ENCODE measurements around the gene SELPLG.
"Not testable (repeated sequence)": the region's sequence is repeated elsewhere in the genome, so short reads cannot be mapped to it uniquely, and the experiment has no call there.

SELPLG gene

GRCh38 chr12:108635201-108635996 is 1.7 kb upstream of the SELPLG start:
- Histone ChIP-seq H3K4me3 (ENCODE audit: low read depth, low read length) (no peak overlapping the region), H3K9ac (ENCODE audit: low read depth, low read length) (no peak overlapping the region), H3K9me3 (ENCODE audit: control insufficient read depth, insufficient read depth, low read length) (no peaks in the 10 kb centered on the region), H3K27me3 (ENCODE audit: control insufficient read depth, insufficient read depth, low read length) (no peaks in the 10 kb centered on the region), H3K36me3 (ENCODE audit: control insufficient read depth, insufficient read depth, low read length) (no peaks in the 10 kb centered on the region), H3K4me1 (ENCODE audit: control insufficient read depth, insufficient read depth, low read length) (peaks cover 37% of the 10 kb centered on the region)

DNA sequence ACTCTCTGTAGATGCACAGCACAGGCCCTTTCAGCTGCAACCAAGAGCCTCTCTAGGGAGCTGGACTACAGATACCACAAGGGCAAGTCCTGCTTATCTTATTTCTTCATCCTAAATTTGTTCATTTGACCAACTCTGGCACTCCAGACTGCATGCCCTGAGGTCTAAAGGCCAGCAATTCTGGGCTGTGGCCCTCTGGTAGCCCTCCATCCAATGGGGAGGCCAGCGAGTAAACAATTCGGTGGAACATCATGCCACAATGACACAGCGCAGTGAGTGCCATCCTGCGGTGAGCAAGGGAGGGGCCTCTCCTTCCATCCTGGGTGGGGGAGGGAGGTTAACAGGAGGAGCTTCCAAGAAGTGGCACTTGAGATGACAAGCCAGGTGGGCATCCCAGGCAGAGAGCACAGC is 652 bp upstream of the SELPLG start:
- no peak overlapping the region for H3K9ac ChIP-seq (ENCODE audit: low read depth, low read length)
- H3K27me3 ChIP-seq (ENCODE audit: control insufficient read depth, insufficient read depth, low read length) = no peaks in the 10 kb centered on the region
- no peak overlapping the region for H3K4me3 ChIP-seq (ENCODE audit: low read depth, low read length)
- no peaks in the 10 kb centered on the region for H3K9me3 ChIP-seq (ENCODE audit: control insufficient read depth, insufficient read depth, low read length)
- H3K36me3 ChIP-seq (ENCODE audit: control insufficient read depth, insufficient read depth, low read length) = no peaks in the 10 kb centered on the region
- peaks cover 35% of the 10 kb centered on the region for H3K4me1 ChIP-seq (ENCODE audit: control insufficient read depth, insufficient read depth, low read length)

- Histone ChIP-seq H3K27me3 (ENCODE audit: control insufficient read depth, insufficient read depth, low read length) (no peaks in the 10 kb centered on the region), H3K36me3 (ENCODE audit: control insufficient read depth, insufficient read depth, low read length) (no peaks in the 10 kb centered on the region), H3K9me3 (ENCODE audit: control insufficient read depth, insufficient read depth, low read length) (no peaks in the 10 kb centered on the region), H3K4me3 (ENCODE audit: low read depth, low read length) (no peak overlapping the region), H3K4me1 (ENCODE audit: control insufficient read depth, insufficient read depth, low read length) (peaks cover 25% of the 10 kb centered on the region), H3K9ac (ENCODE audit: low read depth, low read length) (no peak overlapping the region)
These were observed 587 bp downstream of the SELPLG start for GRCh38 chr12:108633081-108633533.

DNA sequence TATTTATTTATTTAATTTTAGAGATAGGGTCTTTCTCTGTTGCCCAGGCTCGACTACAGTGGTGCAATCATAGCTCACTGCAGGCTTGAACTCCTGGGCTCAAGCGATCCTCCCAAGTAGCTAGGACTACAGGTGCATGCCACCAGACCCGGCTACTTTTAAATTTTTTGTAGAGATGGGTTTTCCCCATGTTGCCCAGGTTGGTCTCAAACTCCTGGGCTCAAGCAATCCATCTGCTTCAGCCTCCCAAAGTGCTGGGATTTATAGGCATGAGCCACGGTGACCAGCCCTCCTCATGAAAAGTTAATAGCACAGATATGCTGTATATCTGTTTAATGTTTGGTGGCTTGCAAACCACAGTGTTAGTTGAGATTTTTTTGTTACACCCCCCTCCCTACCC is 2.4 kb downstream of the SELPLG start:
- not testable (repeated sequence) for H3K4me3 ChIP-seq (ENCODE audit: low read depth, low read length); H3K9ac ChIP-seq (ENCODE audit: low read depth, low read length); H3K36me3 ChIP-seq (ENCODE audit: control insufficient read depth, insufficient read depth, low read length); H3K9me3 ChIP-seq (ENCODE audit: control insufficient read depth, insufficient read depth, low read length); H3K27me3 ChIP-seq (ENCODE audit: control insufficient read depth, insufficient read depth, low read length)
- peaks cover 13% of the 10 kb centered on the region for H3K4me1 ChIP-seq (ENCODE audit: control insufficient read depth, insufficient read depth, low read length)

- no peaks in the 10 kb centered on the region for H3K9me3 ChIP-seq (ENCODE audit: control insufficient read depth, insufficient read depth, low read length)
- peaks cover 10% of the 10 kb centered on the region for H3K4me1 ChIP-seq (ENCODE audit: control insufficient read depth, insufficient read depth, low read length)
- H3K4me3 ChIP-seq (ENCODE audit: low read depth, low read length) = no peak overlapping the region
- no peak overlapping the region for H3K9ac ChIP-seq (ENCODE audit: low read depth, low read length)
- no peaks in the 10 kb centered on the region for H3K27me3 ChIP-seq (ENCODE audit: control insufficient read depth, insufficient read depth, low read length)
- no peaks in the 10 kb centered on the region for H3K36me3 ChIP-seq (ENCODE audit: control insufficient read depth, insufficient read depth, low read length)
These were observed 3.0 kb downstream of the SELPLG start for GRCh38 chr12:108630481-108631207.

- Histone ChIP-seq H3K9me3 (ENCODE audit: control insufficient read depth, insufficient read depth, low read length) (no peaks in the 10 kb centered on the region), H3K4me3 (ENCODE audit: low read depth, low read length) (no peak overlapping the region), H3K4me1 (ENCODE audit: control insufficient read depth, insufficient read depth, low read length) (peaks cover 7% of the 10 kb centered on the region), H3K36me3 (ENCODE audit: control insufficient read depth, insufficient read depth, low read length) (no peaks in the 10 kb centered on the region), H3K9ac (ENCODE audit: low read depth, low read length) (no peak overlapping the region), H3K27me3 (ENCODE audit: control insufficient read depth, insufficient read depth, low read length) (no peaks in the 10 kb centered on the region)
These were observed 3.7 kb downstream of the SELPLG start for GRCh38 chr12:108629824-108630476.

GRCh38 chr12:108629151-108629550 is 4.5 kb downstream of the SELPLG start:
- no peaks in the 10 kb centered on the region for H3K9me3 ChIP-seq (ENCODE audit: control insufficient read depth, insufficient read depth, low read length)
- H3K4me1 ChIP-seq (ENCODE audit: control insufficient read depth, insufficient read depth, low read length) = peaks cover 2% of the 10 kb centered on the region
- no peaks in the 10 kb centered on the region for H3K27me3 ChIP-seq (ENCODE audit: control insufficient read depth, insufficient read depth, low read length)
- no peak overlapping the region for H3K4me3 ChIP-seq (ENCODE audit: low read depth, low read length)
- H3K36me3 ChIP-seq (ENCODE audit: control insufficient read depth, insufficient read depth, low read length) = no peaks in the 10 kb centered on the region
- H3K9ac ChIP-seq (ENCODE audit: low read depth, low read length) = no peak overlapping the region

- Histone ChIP-seq H3K27me3 (ENCODE audit: control insufficient read depth, insufficient read depth, low read length) (no peaks in the 10 kb centered on the region), H3K36me3 (ENCODE audit: control insufficient read depth, insufficient read depth, low read length) (no peaks in the 10 kb centered on the region), H3K9me3 (ENCODE audit: control insufficient read depth, insufficient read depth, low read length) (no peaks in the 10 kb centered on the region), H3K9ac (ENCODE audit: low read depth, low read length) (no peak overlapping the region), H3K4me1 (ENCODE audit: control insufficient read depth, insufficient read depth, low read length) (peaks cover 5% of the 10 kb centered on the region), H3K4me3 (ENCODE audit: low read depth, low read length) (no peak overlapping the region)
These were observed 6.4 kb downstream of the SELPLG start for GRCh38 chr12:108627134-108627920.

DNA sequence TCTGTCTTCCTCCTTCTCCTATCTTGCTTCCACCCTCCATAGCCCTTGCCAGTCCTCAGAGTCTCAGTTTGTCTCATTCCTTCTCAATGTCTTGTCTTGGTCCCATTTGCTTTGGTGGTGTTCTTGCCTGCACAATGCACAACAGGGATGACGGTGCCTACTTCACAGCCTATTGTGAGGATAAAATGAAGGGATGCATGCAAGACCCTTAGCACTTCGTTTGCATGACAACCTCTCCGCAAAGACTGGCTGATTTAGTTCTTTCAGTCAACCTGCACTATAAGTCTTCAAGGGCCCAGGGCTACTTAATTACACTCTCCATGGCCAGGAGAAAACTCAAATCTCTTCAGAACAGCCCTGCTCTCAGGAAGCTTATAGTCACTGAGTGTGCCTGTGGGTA is 8.5 kb downstream of the SELPLG start:
- Histone ChIP-seq H3K4me1 (ENCODE audit: control insufficient read depth, insufficient read depth, low read length) (peaks cover 8% of the 10 kb centered on the region), H3K27me3 (ENCODE audit: control insufficient read depth, insufficient read depth, low read length) (no peaks in the 10 kb centered on the region), H3K36me3 (ENCODE audit: control insufficient read depth, insufficient read depth, low read length) (no peaks in the 10 kb centered on the region), H3K4me3 (ENCODE audit: low read depth, low read length) (no peak overlapping the region), H3K9ac (ENCODE audit: low read depth, low read length) (no peak overlapping the region), H3K9me3 (ENCODE audit: control insufficient read depth, insufficient read depth, low read length) (no peaks in the 10 kb centered on the region)

GRCh38 chr12:108623577-108623976 is 10.1 kb downstream of the SELPLG start:
- Histone ChIP-seq H3K4me3 (ENCODE audit: low read depth, low read length) (no peak overlapping the region), H3K9me3 (ENCODE audit: control insufficient read depth, insufficient read depth, low read length) (no peaks in the 10 kb centered on the region), H3K4me1 (ENCODE audit: control insufficient read depth, insufficient read depth, low read length) (peaks cover 8% of the 10 kb centered on the region), H3K36me3 (ENCODE audit: control insufficient read depth, insufficient read depth, low read length) (no peaks in the 10 kb centered on the region), H3K9ac (ENCODE audit: low read depth, low read length) (no peak overlapping the region), H3K27me3 (ENCODE audit: control insufficient read depth, insufficient read depth, low read length) (no peaks in the 10 kb centered on the region)

GRCh38 chr12:108622921-108623514 is 10.7 kb downstream of the SELPLG start:
- H3K4me1 ChIP-seq (ENCODE audit: control insufficient read depth, insufficient read depth, low read length) = peaks cover 8% of the 10 kb centered on the region
- no peaks in the 10 kb centered on the region for H3K36me3 ChIP-seq (ENCODE audit: control insufficient read depth, insufficient read depth, low read length)
- no peaks in the 10 kb centered on the region for H3K9me3 ChIP-seq (ENCODE audit: control insufficient read depth, insufficient read depth, low read length)

More at GRCh38 chr12:108622921-108623514, 10.7 kb downstream of the SELPLG start:
- H3K9ac ChIP-seq (ENCODE audit: low read depth, low read length) = no peak overlapping the region
- H3K27me3 ChIP-seq (ENCODE audit: control insufficient read depth, insufficient read depth, low read length) = no peaks in the 10 kb centered on the region
- H3K4me3 ChIP-seq (ENCODE audit: low read depth, low read length) = no peak overlapping the region

Data from iPS-15b (cell line).